Cerebellar nuclear complex (tissue), 1 donor: ENCODE results near the gene RGL3.
"Not testable (repeated sequence)": the region's sequence is repeated elsewhere in the genome, so short reads cannot be mapped to it uniquely, and the experiment has no call there.

Experiments
- DNase-seq, 2 experiments: peaks; one replicate each; lab custom pipeline; 2025; lab: John Stamatoyannopoulos, UW

RGL3 gene

DNA sequence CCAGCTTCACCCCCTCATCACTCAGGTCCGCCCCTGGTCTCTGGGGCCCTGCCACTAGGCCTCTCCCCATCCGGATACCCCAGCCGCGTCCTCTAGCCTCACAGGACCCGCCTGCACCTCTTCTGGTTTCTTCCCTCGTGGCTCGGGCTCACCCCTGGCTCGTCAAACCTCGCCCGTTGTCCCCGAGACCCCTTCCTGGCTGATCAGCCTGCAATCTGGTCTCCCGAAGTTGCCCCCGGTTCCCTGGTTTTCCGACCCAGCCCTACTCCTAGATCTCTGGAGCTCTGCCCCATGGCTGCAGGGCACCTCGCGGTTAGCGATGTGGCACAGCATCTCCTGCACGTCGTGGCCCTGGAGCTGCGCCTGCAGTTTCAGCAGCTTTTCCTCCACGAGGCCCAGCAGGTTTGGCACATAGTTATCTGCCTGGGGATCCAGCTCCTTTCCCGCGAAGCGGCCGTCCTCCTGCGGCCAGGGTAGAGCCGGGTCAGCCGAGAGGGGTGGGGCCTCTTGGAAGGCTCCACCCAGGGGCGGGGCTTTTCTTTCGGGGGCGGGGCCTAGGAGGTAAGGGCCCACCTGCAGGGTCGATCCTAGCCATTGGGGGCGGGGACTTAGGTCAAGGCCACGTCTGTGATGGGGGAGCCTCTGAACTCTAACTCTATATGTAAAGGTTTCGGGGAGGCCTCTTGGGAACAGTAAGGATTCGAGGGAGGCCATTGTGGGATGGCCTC lies 2.4 kb upstream of the RGL3 start:
- DNase-seq: no peak

DNA sequence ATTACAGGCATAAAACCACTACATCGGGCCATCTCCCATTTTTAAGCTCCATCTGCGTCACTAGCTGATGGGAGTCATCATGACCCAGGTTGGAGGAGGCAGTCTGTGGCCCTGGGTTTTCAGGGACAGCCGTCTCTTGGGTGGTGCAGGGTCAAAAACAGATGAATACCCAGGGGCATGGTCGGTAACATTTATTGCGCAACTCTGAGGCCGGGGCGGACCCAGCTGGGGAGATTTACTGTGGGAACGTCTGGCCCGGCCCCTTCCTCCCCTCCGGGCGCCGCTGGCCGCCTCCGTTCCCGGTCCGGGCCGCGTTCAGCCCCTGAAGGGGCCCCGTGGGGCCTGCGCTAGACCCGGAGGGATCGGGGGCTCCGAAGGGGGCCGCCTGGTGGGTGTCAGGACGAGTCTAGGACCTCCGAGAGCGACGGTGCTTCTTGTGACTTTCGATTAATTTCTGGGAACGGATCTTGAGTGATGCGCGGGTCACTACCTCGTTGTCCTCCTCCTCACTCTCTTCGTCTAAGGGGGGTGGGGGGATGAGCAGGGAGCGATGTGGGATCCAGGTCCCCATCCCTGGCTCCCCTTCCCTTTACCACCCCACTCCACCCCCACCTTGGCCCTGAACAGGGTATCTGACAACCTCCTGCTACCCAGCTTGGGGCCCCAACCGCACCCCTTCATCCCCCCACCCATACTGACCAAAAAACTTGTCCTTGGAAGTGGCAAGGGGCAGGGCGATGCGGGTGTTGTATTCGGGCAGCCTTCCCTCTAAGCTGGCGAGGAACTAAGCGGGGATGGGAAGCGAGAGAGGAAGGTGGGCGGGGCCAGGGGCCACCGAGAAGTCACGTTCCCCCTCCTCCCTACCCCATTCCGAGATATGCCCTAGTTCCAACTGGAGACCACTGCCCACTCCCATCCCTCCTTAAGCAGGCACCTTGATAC lies 1.6 kb upstream of the RGL3 start:
- DNase-seq: no peak

DNA sequence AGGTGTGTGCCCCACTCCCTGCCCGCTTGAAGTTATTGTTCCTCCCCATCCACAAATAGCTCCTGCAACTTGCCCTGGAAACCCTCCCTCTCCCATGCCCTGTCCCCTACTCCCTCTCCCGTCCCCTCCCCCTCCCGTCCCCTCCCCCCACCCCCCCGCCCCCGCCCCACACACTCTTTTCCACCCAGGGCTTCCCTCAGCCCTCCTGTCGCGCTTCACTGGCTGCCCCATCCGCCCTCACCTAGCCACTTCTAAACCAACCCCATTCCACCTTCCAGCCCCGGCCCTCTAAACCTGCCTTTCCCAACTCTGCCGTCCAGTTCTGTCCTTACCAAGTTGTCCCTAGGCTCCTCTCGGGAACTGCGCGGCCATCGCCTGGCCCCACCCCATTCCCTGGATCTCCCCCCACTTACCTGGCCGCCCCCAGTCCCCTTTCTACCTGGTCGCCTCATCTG lies 993 bp downstream of the RGL3 start:
- no peak for DNase-seq

DNA sequence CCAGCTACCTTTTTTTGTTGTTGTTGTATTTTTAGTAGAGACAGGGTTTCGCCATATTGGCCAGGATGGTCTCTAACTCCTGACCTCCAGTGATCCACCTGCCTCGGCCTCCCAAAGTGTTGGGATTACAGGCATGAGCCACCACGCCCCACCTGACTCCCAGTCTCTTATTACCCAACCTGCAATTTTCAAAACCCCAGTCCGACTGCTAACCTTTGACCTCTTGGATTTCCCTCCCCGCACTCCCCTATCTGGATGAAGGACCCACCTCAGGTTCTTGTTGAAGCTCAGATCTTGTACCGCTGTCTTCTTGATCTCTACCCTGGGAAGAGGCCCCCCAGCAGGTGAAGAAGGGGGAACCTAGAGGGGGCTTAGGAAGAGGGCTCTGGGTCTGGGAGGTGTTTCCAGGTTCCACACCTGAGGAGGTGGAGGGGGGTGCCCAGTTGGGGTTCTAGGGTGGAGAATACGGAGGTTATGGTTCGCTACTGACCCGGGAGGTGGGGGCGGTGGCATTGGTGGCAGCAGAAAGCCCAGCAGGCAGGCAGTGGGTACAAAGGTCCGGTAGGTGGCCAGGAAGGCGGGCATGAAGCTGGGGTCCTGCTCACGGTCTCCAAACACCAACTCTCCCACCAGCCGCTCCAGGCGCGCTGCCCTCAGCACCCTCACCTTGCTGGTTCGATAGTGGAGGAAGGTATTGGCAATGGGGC lies 2.6 kb downstream of the RGL3 start:
- no peak for DNase-seq

DNA sequence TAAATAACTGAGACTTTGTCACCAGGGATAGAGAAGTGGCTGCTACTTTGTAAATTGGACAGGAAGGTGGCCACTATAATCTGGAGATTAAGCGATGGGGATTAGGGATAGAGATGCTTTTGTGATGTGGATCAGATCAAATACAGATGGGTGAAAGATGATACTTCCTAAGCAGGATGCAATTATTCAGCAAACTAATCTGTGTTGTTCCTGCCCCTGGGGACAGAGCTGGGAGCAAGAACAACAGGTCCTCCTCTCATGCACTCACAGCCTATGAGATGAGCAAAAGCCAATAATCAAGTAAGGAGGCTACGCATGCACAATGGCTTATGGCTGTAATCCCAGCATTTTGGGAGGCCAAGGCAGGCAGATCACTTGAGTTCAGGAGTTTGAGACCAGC lies 4.6 kb downstream of the RGL3 start:
- no peak for DNase-seq

DNA sequence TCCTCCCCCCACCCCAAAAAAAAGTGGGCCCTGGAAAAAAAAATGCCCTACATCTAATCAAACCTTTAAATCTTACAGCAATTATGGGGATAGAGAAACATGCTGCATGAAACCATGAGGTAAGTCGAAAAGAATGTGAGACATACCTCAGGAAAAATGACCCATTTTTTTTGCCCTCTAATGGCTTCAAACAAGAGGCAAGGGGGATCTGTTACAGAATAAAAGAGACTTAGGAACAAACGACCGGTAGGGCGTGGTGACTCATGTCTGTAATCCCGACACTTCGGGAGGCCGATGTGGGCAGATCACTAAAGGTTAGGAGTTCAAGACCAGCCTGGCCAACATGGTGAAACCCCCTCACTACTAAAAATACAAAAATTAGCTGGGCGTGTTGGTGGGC lies 8.4 kb downstream of the RGL3 start:
- no peak for DNase-seq

DNA sequence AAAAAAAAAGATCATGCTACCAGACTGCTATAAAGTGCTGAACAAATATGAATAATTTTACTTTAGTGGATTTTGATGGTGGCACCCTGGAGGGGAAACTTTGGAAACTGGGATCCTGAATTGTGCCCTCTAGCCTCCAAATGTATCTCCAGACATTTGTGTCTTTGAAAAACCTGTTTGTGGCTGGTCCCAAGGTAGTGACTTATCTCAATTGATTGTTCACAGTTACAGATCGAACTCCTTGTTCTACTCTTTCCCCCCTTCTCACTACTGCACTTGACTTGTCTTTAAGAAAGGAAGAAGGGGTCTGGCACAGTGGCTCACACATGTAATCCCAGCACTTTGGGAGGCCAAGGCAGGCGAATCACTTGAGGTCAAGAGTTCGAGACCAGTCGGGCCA lies 10.5 kb downstream of the RGL3 start:
- DNase-seq: no peak

DNA sequence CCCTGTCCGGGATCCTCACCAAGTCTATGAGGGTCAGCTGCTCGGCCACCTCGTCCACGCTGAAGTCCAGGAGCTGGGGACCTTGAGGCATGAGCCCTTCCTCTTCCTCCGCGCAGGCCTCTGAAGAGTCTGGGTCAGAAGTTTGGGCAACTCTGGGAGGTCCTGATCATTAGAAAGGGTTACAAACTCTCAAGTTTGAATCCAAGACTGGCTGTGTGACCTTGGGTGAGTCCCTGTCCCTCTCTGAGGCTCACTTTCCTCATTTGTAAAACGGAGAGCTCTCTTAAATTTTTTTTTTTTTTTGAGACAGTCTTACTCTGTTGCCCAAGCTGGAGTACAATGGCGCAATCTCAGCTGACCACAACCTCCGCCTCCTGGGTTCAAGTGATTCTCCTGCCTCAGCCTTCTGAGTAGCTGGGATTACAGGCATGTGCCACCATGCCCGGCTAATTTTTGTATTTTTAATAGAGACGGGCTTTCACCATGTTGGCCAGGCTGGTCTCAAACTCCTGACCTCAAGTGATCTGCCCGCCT lies 12.3 kb downstream of the RGL3 start:
- DNase-seq: not testable (repeated sequence)

DNA sequence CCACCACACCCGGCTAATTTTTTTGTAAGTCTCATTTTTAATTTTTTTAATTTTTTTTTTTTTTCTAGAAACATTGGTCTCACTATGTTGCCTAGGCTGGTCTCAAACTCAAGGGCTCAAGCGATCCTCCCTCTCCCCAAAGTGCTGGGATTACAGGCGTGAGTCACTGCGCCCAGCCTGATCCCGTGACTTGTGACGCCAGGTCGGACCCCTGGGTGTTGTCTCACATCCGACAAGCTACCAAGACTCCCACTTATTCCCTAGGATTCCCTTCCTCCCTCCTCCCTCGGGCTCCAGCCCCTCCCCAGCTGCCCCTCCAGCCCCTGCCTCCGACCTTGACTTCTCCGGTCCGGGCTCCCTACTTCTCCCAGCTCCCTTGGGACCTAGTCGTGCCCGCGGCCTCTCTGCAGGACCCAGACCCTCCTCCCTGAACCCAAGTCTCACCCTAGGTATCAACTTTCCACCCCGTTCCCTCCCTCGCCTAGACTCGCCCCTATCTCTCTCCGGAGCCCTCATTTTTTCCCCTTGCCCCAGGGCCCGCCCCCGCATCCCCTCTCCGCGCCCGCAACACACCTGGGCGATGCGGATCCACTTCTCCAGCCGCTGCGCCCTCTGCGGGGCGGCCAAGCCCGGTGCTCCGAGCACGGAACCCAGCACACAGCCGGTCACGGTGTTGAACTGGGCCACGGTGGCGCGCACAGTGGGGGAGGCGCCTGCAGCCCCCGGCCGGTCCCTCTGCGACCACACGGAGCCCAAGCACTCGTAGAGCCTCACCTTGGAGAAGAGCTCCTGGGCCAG lies 13.1 kb downstream of the RGL3 start:
- no peak for DNase-seq

DNA sequence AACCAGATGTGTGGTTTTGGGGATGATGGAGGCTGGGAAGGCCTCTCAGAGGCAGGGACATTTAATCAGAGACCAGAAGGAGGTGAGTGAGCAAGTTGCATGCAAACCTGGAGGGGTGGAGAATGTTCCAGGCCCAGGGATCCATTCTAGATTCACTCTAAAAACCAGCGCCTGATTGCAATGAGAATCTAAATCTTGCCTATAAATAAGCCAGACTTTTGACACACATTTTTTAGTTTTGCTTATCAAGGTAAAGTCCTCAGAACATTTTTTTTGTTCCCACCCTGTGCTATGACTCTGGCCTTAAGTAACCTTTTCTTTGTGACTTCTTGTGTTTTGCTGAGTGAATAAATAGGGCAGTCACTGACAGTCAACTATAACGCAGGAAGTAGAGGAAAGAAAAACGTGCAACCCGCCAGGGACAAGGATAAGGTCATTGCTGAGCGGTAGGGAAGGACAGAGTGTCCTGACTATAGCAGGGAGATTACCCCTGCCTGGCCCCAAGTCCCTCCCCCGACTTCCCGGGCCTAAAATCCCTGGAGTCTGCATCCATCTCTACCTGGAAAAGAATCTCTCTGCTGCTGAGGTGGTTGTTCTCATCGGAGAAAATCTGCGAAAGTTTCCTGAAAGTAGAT lies 14.4 kb downstream of the RGL3 start:
- DNase-seq: no peak

DNA sequence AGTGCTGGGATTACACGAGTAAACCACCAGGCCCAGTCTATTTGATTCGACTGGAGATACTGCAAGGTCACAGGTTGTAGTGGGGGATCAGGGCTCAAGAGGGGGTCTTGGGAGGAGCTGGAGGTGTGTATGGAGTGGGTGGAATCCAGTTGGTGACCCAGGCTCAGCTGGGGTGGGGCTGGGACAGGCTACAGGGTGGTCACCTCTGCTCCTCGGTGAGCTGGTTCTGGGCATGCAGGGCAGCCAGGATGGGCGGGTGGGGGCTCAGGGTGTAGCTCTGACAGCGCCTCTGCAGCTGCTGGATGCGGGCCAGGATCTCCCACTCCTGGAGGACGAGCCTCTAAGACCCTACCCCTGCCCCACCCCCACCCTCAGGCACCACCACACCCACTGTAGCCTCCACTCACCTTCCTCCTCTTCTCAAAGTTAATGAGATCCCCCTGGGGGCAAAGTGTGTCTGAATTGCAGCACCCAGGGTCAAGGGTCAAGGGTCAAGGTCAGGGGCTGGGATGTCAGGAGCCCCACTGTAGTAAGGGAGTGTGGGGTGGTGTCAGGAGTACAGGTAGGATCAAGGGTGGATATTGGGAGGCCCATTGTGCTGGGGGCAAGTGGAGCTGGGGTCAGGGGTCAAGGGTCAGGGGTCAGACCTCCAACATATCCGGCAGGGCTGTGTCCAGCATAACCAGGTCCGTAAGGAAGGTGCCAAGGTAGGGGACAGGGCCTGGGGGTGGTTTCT lies 17.1 kb downstream of the RGL3 start:
- DNase-seq: no peak

DNA sequence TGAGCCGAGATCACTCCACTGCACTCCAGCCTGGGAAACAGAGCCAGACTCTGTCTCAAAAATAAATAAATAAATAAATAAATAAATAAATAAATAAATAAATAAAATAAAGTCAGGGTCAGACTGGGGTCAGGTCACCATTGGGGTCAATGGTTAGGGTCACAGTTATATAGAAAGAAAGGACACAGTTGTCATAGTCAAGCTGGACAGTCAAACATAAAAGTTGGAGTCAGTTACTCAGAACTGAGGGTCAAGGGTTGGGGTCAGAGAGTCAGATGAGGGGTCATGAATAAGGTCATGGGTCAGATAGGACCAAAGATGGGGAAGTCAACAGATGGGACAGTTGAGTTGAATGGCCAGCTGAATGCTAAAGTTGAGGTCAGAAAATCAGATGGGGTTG lies 18.3 kb downstream of the RGL3 start:
- DNase-seq: no peak

DNA sequence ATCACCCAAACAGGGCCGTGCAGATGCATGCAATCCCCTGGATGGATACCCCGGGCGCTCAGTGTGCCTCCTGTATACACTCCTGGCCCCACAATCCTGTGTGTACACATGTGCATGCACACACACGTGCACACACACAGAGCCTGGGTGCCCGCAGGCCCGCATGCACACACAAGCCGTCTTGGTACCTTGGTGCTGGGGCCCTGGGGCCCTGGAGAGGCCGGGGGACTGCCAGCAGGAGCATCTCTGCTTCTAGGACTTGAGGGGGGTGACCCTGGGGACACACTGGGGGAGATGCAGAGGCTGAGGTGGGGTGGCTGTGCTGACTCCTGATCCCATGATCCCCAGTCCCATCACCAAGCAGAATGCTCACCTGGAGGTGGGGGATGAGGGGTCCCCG lies 19.4 kb downstream of the RGL3 start:
- DNase-seq: no peak

DNA sequence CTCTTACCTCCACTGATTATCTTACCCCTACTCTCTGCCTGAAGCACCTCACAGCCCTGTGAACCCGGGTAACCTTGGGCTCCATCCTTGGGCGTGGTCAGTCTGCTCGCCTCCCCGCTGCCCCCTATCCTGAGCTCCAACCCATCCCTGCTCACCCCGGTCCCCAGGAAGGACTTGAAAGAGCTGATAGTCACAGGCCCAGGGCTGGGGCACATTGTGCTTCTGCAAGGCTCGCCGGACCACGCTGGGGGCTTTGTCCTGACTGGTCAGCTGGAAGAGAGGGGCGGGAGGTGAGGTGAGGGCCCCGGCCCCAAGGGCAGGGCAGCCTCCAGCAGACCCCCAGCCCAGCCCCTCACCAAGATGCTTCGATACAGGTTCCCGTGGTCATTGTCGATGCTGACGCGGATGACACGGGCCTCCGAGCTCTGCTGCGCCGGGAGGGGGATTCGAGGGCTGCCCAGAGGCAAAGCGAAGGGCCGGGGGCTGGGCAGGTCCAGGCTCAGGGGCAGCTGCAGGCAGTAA lies 22.0 kb downstream of the RGL3 start:
- no peak for DNase-seq

DNA sequence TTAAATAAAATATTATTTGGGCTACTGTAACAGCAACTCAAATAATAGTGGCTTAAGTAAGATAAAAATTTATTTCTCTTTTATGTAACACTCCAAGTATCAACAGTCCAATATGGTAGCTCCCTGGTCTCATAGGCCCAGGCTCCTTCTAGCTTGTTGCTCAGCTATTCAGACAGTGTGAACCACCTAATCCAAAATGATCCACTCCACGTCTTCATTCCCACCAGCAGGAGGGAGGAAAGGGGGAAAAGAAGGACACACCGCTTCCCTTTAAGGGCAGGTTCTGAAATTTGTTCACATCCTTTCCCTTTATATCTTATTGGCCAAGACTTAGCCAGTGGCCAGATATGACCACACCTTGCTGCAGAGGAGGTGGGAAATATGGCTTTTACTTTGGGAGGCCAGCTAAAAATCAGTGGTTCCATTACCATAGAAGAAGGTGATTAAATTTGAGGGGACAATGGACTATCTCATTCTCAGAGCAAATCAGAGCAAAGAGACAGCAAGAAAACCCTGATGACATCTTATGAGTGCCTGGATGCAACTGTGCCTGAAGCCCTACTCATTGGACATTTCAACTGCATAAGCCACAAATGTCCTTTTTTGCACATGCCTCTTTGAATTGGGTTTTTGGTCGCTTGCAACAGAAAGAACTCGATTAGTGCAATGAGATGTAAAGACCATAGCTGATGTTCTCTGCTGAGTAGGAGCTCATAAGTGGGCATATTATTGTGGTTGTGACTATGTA lies 28.0 kb downstream of the RGL3 start:
- no peak for DNase-seq

DNA sequence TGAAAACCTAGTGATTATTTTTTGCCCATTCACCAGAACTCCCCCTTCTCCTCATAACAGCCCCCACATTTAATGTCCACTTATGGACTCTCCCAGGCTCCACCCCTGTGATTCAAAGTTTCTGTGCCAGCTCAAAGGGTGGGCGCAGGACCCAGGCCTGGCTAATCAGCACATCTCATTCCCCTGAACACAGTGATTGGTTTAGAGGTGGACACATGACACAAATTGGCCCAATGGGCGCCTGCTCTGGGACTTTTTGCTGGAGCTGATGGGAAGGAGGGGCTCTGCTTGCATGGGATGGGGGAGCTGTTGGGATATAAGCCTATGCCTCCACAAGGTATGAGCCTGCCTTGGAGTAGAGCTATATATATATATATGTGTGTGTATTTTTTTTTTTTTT lies 28.8 kb downstream of the RGL3 start:
- DNase-seq: no peak

DNA sequence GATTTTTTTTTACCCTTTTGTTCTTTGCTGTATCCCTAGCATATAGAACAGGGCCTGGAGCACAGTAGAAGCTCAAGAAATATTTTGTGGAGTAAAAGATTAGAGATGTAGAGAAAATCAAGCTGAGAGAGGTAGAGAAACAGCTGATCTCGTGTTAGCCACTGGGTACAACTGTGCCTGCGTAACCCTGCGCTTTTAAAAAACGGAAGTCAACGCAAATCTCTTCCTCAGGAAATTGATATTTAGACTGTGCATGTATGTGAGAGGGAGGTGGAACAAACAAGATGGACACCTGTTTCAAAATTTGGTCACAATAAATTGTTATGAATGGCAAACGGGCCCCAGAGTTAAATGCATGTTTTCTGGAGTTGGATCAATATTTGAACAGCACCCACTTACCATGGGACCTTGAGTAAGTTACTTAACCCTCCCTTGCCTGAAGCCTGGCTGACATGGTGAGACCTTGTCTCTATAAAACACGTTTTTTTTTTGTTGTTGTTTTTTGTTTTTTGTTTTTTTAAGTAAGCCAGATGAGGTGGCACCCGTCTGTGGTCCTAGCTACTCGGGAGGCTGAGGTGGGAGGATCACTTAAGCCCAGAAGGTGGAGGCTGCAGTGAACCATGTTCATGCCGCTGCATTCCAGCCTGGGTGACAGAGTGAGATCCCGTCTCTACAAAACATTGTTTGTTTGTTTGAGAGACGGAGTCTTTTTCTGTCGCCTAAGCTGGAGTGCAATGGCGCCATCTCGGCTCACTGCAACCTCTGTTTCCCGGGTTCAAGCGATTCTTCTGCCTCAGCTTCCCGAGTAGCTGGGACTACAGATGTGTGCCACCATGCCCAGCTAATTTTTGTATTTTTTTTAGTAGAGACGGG lies 31.7 kb downstream of the RGL3 start:
- no peak for DNase-seq

DNA sequence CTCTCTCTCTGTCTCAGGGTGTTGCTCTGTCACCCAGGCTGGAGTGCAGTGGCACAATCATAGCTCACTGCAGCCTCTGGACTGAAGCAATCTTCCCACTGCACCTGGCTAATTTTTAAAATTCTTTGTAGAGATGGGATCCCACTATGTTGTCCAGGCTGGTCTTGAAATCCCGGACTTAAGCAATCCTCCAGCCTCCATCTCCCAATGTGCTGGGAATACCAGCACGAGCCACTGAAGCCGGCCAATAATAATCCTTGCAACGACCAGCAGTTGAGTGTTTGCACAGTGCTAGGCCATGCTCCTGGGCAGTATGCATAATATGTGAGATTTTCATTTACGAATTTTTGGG lies 34.4 kb downstream of the RGL3 start:
- no peak for DNase-seq

DNA sequence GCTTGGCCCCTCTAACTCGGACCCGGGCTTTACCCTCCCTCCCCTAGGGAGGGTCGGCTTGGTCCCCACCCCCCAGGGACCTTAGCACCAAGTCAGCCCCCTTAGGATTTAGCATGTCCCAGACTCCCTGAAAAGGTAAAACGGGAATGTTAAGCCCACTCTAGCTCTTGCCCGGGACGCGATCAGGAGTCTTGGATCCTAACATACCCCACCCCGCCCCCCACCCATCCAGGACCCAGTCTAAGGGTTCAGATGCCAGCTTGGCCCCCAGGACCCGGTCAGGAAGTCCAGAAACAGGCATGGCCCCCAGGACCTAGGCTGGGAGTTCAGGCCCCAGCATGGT lies 35.4 kb downstream of the RGL3 start:
- DNase-seq: no peak
